GM18526 (cell line): ENCODE measurements around the gene HDAC4.

Experiments
- POLR2A ChIP-seq: IDR thresholded peaks from 3 replicates; pipeline ENCODE4 v1.6.1; 2011; ENCODE audit not compliant: insufficient read length; ENCODE audit errors: extremely low read depth

The HDAC4 gene

DNA sequence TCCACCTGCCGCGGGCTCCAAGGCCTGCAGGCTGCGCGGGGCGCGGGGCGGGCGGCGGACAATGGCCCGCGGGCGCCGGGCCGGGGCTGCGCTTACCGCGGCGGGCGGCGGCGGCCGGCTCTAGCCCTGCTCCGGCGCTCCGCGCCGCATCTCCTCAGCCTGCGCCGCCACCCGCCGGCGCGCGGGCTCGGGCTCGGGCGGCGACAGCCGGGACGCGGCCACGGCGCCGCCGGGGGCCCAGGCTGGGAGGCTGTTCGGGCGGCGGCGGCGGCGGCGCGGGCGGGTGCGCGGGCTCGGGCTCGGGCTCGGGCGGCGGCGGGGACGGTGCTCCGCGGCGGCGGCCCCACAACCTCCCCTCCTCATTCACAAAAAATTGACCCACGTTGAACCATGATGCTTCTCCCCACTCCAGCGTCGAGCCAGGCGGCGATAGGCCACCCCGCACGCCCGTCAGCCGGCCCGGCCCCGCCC, at the start of gene HDAC4:
Gene HDAC4, minus strand, starts transcription at position 425 of the 471 bp plus-strand sequence. CDS start 48,321 bp downstream, outside the sequence.
- no peak for TF ChIP-seq POLR2A

DNA sequence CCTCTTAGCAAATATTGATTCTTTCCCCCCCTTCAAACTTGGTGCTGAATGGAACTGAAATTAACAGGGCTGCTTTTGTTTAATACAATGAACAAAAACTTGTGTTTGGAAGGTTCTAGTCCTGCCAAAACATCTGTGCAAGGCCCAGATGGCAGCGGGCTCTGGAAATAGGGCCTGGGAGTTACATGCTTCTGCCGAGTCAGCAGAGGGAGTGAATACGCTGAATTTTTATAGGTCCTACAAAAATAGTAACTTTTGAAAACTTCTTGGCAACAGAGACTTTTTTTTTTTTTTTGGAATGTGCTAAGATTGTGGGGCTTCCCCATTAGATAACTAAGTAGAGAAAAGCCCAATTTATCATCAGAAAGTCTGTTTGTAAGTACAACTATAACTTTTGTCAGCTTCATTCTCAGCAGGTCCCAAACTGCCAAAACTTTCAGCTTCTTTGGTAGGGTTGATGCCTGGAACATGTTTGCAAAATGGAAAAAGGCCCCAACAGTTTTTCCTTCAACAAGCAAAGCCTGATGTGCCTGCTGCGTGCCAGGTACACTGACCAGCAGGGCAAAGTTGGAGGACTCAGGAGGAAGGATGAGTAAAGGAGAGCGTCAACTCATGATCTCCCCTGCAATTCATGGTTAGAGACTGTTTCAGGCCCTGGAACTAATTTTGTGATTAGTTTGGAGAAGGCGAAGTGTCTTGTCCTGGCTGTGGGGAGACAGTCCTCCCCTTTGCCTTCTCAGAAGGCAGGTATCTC, 45.1 kb upstream of the HDAC4 start:
- TF ChIP-seq POLR2A = no peak

DNA sequence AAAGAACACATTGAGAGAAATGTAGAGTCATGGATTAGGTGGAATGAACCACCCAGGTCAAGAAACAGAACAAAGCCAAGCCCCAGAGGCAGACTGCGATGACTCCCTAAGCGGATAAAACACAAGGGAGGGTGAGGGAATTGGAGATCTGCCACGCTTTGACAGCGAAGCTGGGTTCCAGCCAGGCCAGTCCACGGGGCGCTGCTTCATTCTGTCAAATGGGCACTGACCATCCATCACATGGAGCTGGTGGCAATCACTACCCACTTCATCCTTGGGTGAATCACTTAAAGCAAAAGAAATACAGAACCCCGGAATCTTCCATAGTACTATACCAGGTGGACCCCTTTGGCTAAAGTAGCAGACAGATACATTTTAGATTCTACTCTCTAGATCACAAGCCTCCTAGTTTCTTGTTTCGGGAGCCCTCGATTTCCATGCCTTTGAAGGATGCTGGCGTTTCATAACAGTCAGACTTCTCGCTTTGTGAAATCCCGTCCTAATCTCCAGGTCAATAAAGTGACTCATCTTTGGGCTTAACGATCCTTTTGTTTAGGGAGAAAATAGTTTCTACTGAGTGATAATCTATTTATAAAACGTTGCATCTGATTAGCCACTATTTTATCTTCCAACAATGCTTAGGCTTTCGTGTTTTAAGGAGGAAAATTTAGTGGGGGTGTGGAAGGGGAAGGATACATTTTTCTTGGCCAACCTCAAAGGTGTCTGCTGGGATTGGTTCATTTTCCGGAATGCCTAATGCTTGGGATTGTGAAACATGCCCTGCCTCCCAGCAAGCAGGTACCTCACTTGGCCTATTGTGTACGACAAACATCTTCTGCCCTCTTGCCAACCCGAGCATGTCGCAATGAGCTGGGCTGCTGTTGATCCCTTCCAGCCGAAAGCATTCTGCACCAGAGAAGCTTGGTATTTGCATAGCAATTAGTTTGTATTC, 44.1 kb upstream of the HDAC4 start:
- no peak for TF ChIP-seq POLR2A

DNA sequence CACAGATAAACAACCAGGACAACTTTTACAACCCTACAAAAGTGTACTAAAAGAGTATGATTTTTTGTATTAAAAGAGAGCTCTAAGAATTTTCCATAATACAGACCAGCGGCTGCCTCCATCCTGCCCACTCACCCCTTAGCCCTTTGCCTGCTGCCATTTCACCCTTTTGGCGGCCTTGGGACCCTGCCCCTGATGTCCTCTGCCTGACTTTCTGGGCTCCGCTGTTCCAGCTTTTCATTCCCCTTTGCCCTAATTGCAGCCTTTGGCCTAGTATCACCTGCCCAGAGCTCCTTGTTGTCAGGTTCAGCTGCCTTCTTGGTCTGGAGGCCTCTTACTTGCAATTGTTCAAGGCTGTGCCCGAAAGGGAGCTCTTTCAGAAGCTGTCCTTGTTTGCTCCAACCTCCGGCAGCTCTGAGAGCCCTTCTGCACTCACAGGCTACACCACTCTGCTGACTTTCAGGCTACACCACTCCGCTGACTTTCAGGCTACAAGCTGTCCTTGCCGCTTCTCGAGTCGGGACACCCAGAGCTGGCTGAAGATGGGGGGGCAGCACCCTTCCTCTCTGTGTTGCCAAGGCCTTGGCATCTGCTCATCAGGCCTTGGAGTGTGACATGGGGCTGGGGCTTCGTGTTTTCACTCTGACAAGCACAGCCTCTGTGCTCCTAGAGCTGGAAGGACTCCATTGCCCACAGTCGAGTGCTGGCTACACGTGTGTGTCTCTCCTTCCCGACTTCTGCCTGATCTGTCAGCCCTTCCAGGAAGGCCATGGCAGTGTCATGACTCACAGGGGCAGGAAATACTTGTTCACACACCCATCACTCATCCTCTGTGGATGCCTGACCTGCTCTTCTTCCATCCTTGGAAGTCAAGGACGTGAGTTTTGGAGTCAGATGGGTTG, 43.1 kb upstream of the HDAC4 start:
- no peak for TF ChIP-seq POLR2A

DNA sequence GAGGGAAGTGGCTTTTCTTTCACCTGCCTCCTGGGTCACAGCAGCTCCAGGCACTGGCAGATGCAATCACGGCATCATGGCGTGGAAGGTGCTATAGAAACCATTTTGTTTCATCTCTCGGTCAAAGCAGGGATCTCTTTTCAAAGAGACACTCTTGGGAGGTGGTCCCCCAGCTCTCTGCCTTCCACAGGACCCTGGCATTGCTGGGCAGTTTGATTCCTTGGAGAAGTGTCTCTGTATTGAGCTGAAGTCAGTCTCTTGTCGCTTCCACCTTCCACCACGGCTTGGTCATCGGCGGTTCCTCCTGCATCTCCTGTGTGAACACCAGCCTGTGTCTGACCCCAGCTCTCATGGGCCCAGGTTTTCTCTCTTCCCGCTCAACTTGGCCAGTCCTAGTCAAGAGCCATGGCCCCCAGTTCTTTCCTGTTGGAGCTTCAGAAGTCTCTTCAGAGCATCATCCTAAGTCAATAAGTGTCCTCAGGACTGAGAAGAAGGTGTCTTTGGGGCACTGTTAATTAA, 42.3 kb upstream of the HDAC4 start:
- TF ChIP-seq POLR2A = no peak

DNA sequence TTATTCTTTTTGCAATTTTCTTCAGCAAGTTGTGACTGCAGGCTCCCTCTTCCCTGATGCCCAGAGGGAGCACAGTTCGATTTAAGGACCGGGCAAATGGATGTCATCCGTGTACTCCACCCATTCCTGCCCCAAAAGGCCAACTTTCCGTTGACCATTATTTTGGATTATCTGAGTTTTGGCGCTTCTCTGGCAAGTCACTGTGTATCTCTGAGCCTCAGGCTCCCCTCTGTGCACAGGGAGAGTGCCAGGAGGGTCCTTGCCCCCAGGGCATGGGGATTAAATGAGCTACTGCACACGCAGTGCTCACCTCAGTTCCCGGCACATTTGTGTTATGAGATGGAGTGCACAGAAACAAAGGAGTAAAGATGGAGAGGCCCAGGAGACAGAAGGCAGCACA, 41.4 kb upstream of the HDAC4 start:
- no peak for TF ChIP-seq POLR2A

DNA sequence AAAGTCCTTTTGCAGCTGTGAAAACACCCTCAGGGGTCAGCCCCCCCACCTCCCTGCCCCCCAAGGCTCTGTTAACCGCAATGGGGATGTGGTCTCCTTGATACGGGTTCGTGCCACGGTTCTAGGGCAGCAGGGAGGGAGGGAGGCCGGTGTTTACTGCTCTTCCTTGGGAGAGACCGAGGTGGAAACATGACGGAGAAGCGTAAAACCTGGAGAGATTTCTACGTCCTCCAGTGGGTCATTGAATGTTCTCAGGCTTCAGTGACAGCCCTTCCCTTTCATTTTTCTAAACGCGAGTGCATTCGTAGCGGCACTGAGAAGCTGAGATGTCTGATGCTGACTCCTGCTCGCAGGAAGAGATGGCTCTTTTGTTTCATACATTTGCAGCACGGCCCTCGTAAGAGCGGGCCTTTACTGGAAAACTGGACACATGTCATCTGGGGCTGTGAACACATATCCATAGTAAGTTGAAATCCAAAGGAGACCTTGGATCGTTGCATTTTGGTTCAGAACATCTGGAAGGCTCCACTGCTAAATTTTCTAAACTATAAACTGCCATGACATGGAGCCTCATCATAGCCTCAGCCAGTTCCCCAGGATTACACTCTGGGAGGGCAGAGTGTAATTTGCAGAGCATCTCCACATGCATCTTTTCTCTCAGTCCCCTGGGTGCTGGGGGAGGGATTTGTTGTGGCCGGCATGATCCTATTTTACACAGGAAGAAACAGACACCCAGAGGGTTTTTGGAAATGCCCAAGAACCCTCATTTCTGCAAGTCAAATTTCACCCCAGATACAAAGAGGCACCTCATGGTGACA, 40.6 kb upstream of the HDAC4 start:
- TF ChIP-seq POLR2A = no peak

DNA sequence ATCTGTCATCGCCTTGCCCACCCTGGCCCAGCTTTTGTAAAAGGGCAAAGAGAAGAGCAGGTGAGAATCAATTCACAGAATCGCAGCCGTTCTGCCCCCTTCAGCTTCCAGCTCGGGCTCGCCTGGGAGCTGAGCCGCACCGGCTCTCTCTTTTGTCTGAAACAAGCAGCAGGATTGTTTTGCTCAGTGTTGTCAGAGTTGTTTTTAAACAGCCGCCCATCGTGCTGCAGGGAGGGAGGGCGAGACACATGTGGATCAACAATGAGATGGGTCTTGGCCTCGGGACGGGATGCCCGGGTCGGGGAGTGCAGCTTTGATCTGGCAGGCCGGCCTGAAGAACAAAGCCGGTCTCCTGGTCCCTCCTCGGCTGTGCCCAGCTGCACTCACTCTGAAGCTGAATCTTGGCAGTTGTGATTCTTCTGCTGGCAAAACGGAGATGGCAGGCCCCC, 39.7 kb upstream of the HDAC4 start:
- no peak for TF ChIP-seq POLR2A

DNA sequence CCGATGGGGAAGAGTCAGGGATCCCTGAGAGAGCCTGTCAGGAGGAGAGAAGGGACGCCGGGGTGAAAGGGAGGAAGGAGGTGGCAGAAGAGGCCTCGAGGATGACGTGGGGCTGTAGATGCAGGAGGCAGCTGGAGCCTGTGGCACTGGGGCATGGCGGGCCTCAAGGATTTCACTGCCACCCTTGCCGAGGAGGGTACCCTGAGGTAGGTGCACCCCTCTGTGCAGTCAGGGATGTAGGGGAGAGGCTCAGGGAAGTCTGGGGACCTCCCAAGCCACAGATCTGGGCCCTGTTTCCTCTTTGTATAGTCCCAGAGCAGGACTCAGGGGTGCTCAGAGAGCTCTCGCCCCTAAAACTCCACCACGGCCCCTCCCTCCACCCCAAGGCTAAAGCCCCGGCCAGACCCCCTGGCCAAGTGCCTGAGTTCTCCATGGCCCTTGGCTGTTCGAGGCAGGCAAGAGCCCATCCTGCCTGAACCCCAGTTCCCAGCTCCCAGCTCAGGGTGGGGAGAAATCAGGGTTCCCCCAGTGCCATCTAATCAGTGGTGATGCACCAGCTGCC, 39.0 kb upstream of the HDAC4 start:
- no peak for TF ChIP-seq POLR2A

DNA sequence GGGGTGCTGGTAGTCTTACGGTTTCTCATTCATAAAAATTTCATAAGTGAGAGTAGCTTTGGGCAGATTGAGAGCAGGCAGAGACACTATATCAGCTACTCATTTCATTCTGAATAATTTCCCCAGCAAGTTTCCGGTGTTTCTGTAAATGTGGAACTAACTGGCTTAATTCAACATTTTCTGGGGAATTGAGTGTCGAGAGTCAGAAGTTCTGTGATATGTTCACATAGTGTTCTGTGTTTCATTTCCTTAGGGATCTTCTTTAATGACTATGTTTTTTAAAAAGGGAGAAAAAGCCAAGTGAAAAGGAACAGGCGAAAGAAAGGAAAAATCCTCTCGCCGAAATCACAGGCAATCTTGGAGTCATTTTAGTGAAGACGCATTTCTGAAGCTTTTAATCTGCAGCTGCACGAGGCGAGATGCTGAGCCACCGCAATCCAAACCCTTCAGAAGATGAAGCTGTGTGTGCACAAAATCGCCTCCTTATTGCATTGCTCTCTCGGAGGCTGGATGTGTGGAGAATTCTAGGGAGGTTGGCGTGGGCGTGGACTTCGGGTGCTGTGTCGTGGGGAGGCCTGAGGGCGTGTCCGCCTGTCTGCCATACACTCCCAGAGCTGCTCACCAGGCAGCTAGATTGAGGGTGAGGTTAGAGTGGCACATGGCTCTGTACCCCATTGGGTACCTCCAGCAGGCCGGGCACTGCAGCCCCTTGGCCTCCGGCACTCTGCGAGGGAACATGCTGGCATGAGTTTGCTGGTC, 38.4 kb upstream of the HDAC4 start:
- no peak for TF ChIP-seq POLR2A

DNA sequence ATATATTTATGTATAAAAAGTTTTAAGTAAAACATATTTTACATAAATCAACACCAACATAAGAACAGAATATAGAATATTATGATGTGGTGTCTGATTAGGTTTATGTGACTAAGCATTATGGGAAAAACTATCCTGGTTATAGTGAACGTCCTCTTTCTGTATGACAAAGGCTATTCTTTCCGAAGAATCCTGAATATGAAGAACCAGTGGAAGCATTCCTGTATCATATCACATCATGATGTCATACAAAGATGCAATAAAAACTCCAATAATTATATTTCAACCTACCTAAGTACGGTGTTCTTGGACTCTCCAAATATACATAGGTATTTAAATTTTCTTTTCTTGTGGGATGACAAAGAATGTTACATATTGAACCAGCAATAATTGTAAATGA, 37.5 kb upstream of the HDAC4 start:
- no peak for TF ChIP-seq POLR2A

DNA sequence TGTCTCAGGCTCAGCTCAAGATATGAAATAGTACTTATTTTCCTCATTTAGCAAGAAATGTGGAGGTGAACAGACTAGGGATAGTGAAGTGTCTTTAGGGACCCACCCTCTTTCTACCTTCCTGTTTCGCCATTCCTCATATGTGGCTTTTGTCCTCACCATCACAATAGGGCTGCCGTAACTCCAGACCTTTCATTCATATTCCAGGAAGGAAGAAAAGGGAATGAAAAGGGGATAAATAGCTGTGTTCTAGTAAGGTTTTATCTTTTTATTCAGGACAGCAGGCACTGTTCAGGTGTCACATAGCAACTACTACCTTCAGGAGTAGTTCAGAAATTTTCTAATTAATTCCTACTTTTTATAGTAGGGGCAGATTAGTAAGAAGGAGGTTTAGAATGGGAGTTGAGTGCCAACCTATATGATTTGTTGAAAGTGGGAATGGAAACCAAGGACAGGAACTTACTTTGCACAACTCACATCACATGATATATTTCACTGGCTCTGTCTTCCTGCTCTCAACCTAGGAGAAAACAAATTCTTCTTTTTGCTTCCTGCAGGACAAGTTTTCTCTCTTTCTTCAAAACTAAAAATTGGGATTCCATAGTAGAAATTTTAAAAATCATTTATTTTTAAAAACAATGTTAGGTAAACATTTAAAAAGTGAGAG, 36.0 kb upstream of the HDAC4 start:
- no peak for TF ChIP-seq POLR2A
